Neuronal stem cell (in vitro differentiated cells): ENCODE results near the gene RASGRF1.

ENCODE experiments used
- DNase-seq: peaks from one replicate; pipeline ENCODE4 v3.0.0-alpha.2; 2013; ENCODE audit warnings: low spot score
- H2AFZ ChIP-seq: one replicate; pipeline ENCODE4 v1.6.1; 2013; ENCODE audit warnings: mild to moderate bottlenecking, low read length, inconsistent platforms
- H2AK5ac ChIP-seq: 2 replicates; pipeline ENCODE4 v1.6.1; 2013; ENCODE audit warnings: low read depth, mild to moderate bottlenecking, inconsistent platforms, low read length, moderate library complexity, mixed read lengths
- H2BK120ac ChIP-seq: 2 replicates; pipeline ENCODE4 v1.6.1; 2013; ENCODE audit warnings: low read depth, mild to moderate bottlenecking, inconsistent platforms, low read length, moderate library complexity, mixed read lengths
- H2BK12ac ChIP-seq: one replicate; pipeline ENCODE4 v1.6.1; 2013; ENCODE audit warnings: low read length, inconsistent platforms
- H2BK15ac ChIP-seq: 2 replicates; pipeline ENCODE4 v1.6.1; 2013; ENCODE audit warnings: mild to moderate bottlenecking, low read length, inconsistent platforms, mixed read lengths
- H2BK5ac ChIP-seq: one replicate; pipeline ENCODE4 v1.6.1; 2013; ENCODE audit warnings: inconsistent platforms, mild to moderate bottlenecking, low read length, moderate library complexity
- H3K14ac ChIP-seq: one replicate; pipeline ENCODE4 v1.6.1; 2013; ENCODE audit warnings: low read length, inconsistent platforms
- H3K18ac ChIP-seq: 2 replicates; pipeline ENCODE4 v1.6.1; 2013; ENCODE audit warnings: low read length, inconsistent platforms
- H3K23ac ChIP-seq: 2 replicates; pipeline ENCODE4 v1.6.1; 2013; ENCODE audit warnings: low read depth, mild to moderate bottlenecking, mixed read lengths, low read length, inconsistent platforms; ENCODE audit not compliant: poor library complexity
- H3K27ac ChIP-seq: replicated peaks from 3 replicates; pipeline ENCODE4 v1.5.1; 2013; ENCODE audit warnings: low read length, inconsistent platforms
- H3K27me3 ChIP-seq, 3 experiments: 2 replicates each; pipeline ENCODE4 v1.6.1; 2013; ENCODE audit warnings: low read length in 3 of 3, mild to moderate bottlenecking in 2 of 3, inconsistent platforms in 1 of 3, low read depth in 1 of 3, mixed read lengths in 1 of 3, moderate library complexity in 1 of 3; ENCODE audit not compliant: control insufficient read depth in 3 of 3, insufficient read depth in 3 of 3
- H3K36me3 ChIP-seq, 2 donors: replicated peaks in 1 of 2; 2 replicates each; pipeline ENCODE4 v1.6.1; 2013; ENCODE audit warnings: low read length in 2 of 2; ENCODE audit not compliant: control insufficient read depth in 2 of 2, insufficient read depth in 2 of 2
- H3K4ac ChIP-seq: 2 replicates; pipeline ENCODE4 v1.6.1; 2013; ENCODE audit warnings: inconsistent platforms, mild to moderate bottlenecking, low read length, moderate library complexity
- H3K4me1 ChIP-seq, 2 donors: 1 replicate in 1 of 2; 2 replicates in 1 of 2; pipeline ENCODE4 v1.6.1; 2013; ENCODE audit warnings: low read length in 2 of 2, low read depth in 1 of 2; ENCODE audit not compliant: control insufficient read depth in 2 of 2, insufficient read depth in 1 of 2
- H3K4me2 ChIP-seq: one replicate; pipeline ENCODE4 v1.6.1; 2013; ENCODE audit warnings: mild to moderate bottlenecking, low read length, inconsistent platforms; ENCODE audit not compliant: insufficient read depth, poor library complexity, severe bottlenecking
- H3K4me3 ChIP-seq, 2 donors: 2 replicates each; pipeline ENCODE4 v1.5.1; 2013; ENCODE audit warnings: low read length in 2 of 2, mild to moderate bottlenecking in 2 of 2, inconsistent platforms in 1 of 2, moderate library complexity in 1 of 2
- H3K79me1 ChIP-seq: one replicate; pipeline ENCODE4 v1.6.1; 2013; ENCODE audit warnings: low read depth, mild to moderate bottlenecking, inconsistent platforms, low read length, moderate library complexity
- H3K9ac ChIP-seq: one replicate; pipeline ENCODE4 v1.6.1; 2013; ENCODE audit warnings: mild to moderate bottlenecking, low read depth, low read length, inconsistent platforms; ENCODE audit not compliant: poor library complexity
- H3K9me3 ChIP-seq, 2 donors: replicated peaks in 1 of 2; 2 replicates each; pipeline versions ENCODE3 to v1.6.1; 2013; ENCODE audit warnings: low read length in 2 of 2, mild to moderate bottlenecking in 2 of 2, inconsistent platforms in 1 of 2, low read depth in 1 of 2, mixed read lengths in 1 of 2, moderate library complexity in 1 of 2; ENCODE audit not compliant: control insufficient read depth in 2 of 2, insufficient read depth in 1 of 2
- H4K8ac ChIP-seq: one replicate; pipeline ENCODE4 v1.6.1; 2013; ENCODE audit warnings: low read depth, mild to moderate bottlenecking, inconsistent platforms, low read length, moderate library complexity
- H4K91ac ChIP-seq: one replicate; pipeline ENCODE4 v1.6.1; 2013; ENCODE audit warnings: low read length, low read depth, mild to moderate bottlenecking, inconsistent platforms; ENCODE audit not compliant: poor library complexity
- whole genome bisulfite sequencing, 2 donors: extraction: QIAGEN DNeasy Blood & Tissue Kit; methylation state at CpG; one replicate each; pipeline ENCODE4 v1.1.7; 2013; ENCODE audit warnings: missing lambda C conversion rate in 2 of 2, mixed read lengths in 1 of 2; ENCODE audit not compliant: insufficient read length in 2 of 2, insufficient replicate concordance in 1 of 2; ENCODE audit errors: extremely low coverage in 2 of 2; 5-methylcytosine and 5-hydroxymethylcytosine counted together

Gene RASGRF1

DNA sequence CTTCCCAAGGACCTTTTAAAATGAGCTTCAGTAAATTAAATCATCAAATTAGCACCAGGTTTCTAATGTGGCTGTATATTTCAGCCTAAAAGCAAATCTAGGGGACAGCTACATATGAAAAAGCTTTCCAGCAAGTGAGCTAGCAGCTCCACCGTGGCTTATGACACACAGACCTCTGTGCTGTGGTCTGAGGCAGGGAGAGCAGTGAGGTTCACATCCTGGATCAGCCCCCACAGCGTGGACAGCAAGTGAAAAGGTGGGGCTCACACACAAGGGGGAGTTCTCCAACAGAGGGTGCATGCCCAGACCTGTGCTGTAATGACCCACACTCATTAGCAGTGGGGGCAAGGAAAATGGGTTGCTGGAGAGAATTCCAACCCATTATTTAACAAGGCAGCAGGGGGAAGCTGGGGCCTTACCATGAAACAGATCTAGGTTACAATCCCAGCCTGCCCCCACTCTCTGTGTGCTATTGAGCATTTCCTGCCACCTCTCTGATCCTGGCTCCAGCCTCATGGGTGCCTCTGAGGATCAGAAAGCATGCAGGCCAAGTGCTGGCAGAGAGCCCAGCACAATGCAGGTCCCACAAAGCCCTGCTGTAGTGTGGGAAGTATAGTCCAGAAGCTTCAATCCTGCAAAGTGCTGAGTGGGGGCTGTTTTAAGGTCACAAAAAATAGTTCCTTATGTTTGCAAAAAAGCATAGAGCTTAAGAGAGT is 48.2 kb downstream of the RASGRF1 start:
- H3K9me3 ChIP-seq = peaks cover 4 to 7% of the 10 kb centered on the region in 2 donors
- WGBS, 2 donors = no CpG with 5 or more reads among the region's 2 CpGs
- H2BK120ac ChIP-seq = no peak overlapping the region
- no peak overlapping the region for H4K91ac ChIP-seq
- H3K14ac ChIP-seq = peak overlapping the region; percentile 72
- no peak overlapping the region for H2BK12ac ChIP-seq
- no peak overlapping the region for H2BK5ac ChIP-seq
- H3K18ac ChIP-seq = no peak overlapping the region
- peak overlapping the region; percentile 52 for H4K8ac ChIP-seq
- no peak overlapping the region for H3K23ac ChIP-seq
- no peak overlapping the region for H3K27ac ChIP-seq
- no peak for DNase-seq
- H3K36me3 ChIP-seq = peaks cover 0 to 2% of the 10 kb centered on the region in 2 donors
- H3K4me1 ChIP-seq = peaks cover 0 to 4% of the 10 kb centered on the region in 2 donors
- no peak overlapping the region for H2BK15ac ChIP-seq
- H3K9ac ChIP-seq = no peak overlapping the region
- no peaks in the 10 kb centered on the region for H3K79me1 ChIP-seq
- peaks cover 0 to 9% (median 2%) of the 10 kb centered on the region in 3 experiments for H3K27me3 ChIP-seq
- no peak overlapping the region for H3K4me3 ChIP-seq
- no peak overlapping the region for H3K4me2 ChIP-seq
- peak overlapping the region; percentile 1 for H2AK5ac ChIP-seq
- H2AFZ ChIP-seq = no peak overlapping the region
- H3K4ac ChIP-seq = no peak overlapping the region

DNA sequence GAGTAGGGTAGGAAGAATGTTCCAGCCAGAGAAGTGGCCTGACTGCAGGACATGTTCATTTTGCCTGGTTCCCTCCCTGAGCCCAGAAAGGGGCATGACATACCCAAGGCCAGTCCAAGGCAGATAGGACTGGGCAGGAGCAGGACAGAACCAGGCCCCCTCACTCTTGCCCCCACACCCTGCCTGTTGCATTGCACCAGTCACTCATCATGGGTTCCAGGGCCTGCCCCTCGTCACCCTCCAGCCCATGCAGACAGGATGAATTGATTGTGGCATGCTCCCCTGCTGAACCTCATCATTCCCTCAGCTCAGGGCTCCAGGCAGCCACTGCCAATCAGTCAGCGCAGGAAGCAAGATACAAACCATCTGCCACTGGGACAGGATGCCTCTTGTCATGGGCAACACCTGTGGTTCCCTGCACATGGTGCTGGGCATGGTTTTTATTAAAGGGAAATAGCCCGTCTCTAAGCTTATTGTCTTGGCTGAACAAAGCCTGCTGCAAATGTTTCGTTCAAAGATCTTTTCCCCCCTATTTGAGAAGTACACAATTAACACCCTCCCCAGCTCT is 48.9 kb downstream of the RASGRF1 start:
- Histone ChIP-seq H3K27me3 (peaks cover 0 to 9% (median 2%) of the 10 kb centered on the region in 3 experiments), H2BK15ac (no peak overlapping the region), H2AFZ (no peak overlapping the region), H3K4me2 (no peak overlapping the region), H3K4me3 (no peak overlapping the region), H3K27ac (no peak overlapping the region), H3K14ac (peak overlapping the region; percentile 83), H3K18ac (peak overlapping the region; percentile 48), H3K9me3 (peaks cover 4 to 7% of the 10 kb centered on the region in 2 donors), H2BK5ac (no peak overlapping the region), H3K4ac (no peak overlapping the region), H3K23ac (no peak overlapping the region), H3K9ac (no peak overlapping the region), H3K36me3 (peaks cover 0 to 2% of the 10 kb centered on the region in 2 donors), H2BK120ac (no peak overlapping the region), H2BK12ac (no peak overlapping the region), H3K79me1 (no peaks in the 10 kb centered on the region), H2AK5ac (no peak overlapping the region), H3K4me1 (peaks cover 0 to 4% of the 10 kb centered on the region in 2 donors), H4K8ac (no peak overlapping the region), H4K91ac (no peak overlapping the region)
- WGBS, 2 donors = no CpG with 5 or more reads among the region's 4 CpGs
- no peak for DNase-seq

DNA sequence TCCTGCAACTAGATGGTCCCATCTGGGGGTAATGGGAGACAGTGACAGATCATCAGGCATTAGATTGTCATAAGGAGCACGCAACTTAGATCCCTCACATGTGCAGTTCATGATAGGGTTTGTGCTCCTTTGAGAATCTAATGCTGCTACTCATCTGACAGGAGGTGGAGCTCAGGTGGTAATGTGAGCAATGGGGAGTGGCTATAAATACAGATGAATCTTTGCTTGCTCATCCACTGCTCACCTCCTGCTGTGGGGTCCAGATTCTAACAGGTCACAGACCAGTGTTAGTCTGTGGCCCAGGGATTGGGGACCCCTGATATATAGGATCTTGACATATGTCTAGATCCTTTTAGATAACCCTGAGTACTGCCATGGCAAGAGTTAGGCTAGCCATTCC is 52.7 kb downstream of the RASGRF1 start:
- Histone ChIP-seq H3K14ac (no peak overlapping the region), H4K8ac (no peak overlapping the region), H3K18ac (no peak overlapping the region), H3K79me1 (no peaks in the 10 kb centered on the region), H3K4me3 (no peak overlapping the region), H3K9ac (no peak overlapping the region), H3K27ac (no peak overlapping the region), H3K4ac (no peak overlapping the region), H3K27me3 (peaks cover 0 to 11% (median 2%) of the 10 kb centered on the region in 3 experiments), H3K36me3 (peaks cover 0 to 2% of the 10 kb centered on the region in 2 donors), H3K9me3 (peaks cover 6 to 7% of the 10 kb centered on the region in 2 donors), H2BK15ac (no peak overlapping the region), H2BK5ac (no peak overlapping the region), H2BK120ac (no peak overlapping the region), H3K23ac (no peak overlapping the region), H2AFZ (no peak overlapping the region), H4K91ac (no peak overlapping the region), H3K4me1 (peaks cover 0 to 10% of the 10 kb centered on the region in 2 donors), H2BK12ac (no peak overlapping the region), H2AK5ac (no peak overlapping the region), H3K4me2 (no peak overlapping the region)
- WGBS, 2 donors = no CpG with 5 or more reads among the region's 1 CpG
- no peak for DNase-seq

GRCh38 chr15:79036323-79036722 is 54.3 kb downstream of the RASGRF1 start:
- H3K4me2 ChIP-seq = no peak overlapping the region
- H3K4me1 ChIP-seq = peaks cover 0 to 5% of the 10 kb centered on the region in 2 donors
- no peak overlapping the region for H3K9ac ChIP-seq
- H3K36me3 ChIP-seq = no peaks in the 10 kb centered on the region
- H3K18ac ChIP-seq = no peak overlapping the region
- no peaks in the 10 kb centered on the region for H3K79me1 ChIP-seq
- DNase-seq = no peak
- H3K14ac ChIP-seq = no peak overlapping the region
- H4K91ac ChIP-seq = no peak overlapping the region
- no peak overlapping the region for H3K4me3 ChIP-seq
- no peak overlapping the region for H3K27ac ChIP-seq
- no peak overlapping the region for H2BK120ac ChIP-seq
- peak overlapping the region; percentile 6 for H2AFZ ChIP-seq
- peaks cover 2 to 7% of the 10 kb centered on the region in 2 donors for H3K9me3 ChIP-seq
- H4K8ac ChIP-seq = no peak overlapping the region
- no CpG with 5 or more reads among the region's 4 CpGs for WGBS, 2 donors
- no peak overlapping the region for H2BK12ac ChIP-seq
- peak overlapping the region; percentile 15 for H2AK5ac ChIP-seq
- peaks cover 0 to 11% (median 0%) of the 10 kb centered on the region in 3 experiments for H3K27me3 ChIP-seq
- H2BK15ac ChIP-seq = no peak overlapping the region
- H2BK5ac ChIP-seq = no peak overlapping the region
- H3K4ac ChIP-seq = no peak overlapping the region
- H3K23ac ChIP-seq = no peak overlapping the region
